HG03354 (cell line): ENCODE data around the gene POU3F3.

Experiments used
- ATAC-seq: cut with Tn5 transposase; IDR thresholded peaks from one replicate; pipeline ENCODE4 v1.9.1; 2021; ENCODE audit warnings: mild to moderate bottlenecking; ENCODE audit not compliant: unreplicated experiment, poor library complexity, severe bottlenecking

The POU3F3 gene

GRCh38 chr2:104858006-104858978 lies 4.4 kb downstream of the POU3F3 start:
- no peak for ATAC-seq

GRCh38 chr2:104859291-104859765 lies 5.4 kb downstream of the POU3F3 start:
- ATAC-seq = no peak

- ATAC-seq = no peak
These were observed 6.0 kb downstream of the POU3F3 start for GRCh38 chr2:104859766-104860450.

- no peak for ATAC-seq
These were observed 6.5 kb downstream of the POU3F3 start for GRCh38 chr2:104860451-104860790.

- no peak for ATAC-seq
These were observed 7.6 kb downstream of the POU3F3 start for GRCh38 chr2:104861351-104862057.

- ATAC-seq = no peak
These were observed 8.4 kb downstream of the POU3F3 start for GRCh38 chr2:104862058-104862941.

GRCh38 chr2:104863146-104863467 lies 9.2 kb downstream of the POU3F3 start:
- ATAC-seq = no peak

- ATAC-seq = no peak
These were observed 9.8 kb downstream of the POU3F3 start for GRCh38 chr2:104863468-104864279.

- no peak for ATAC-seq
These were observed 10.6 kb downstream of the POU3F3 start for GRCh38 chr2:104864280-104865095.

GRCh38 chr2:104865096-104865470 lies 11.2 kb downstream of the POU3F3 start:
- no peak for ATAC-seq

GRCh38 chr2:104866122-104866864 lies 12.4 kb downstream of the POU3F3 start:
- no peak for ATAC-seq

GRCh38 chr2:104866883-104867812 lies 13.2 kb downstream of the POU3F3 start:
- no peak for ATAC-seq

GRCh38 chr2:104867813-104868504 lies 14.0 kb downstream of the POU3F3 start:
- no peak for ATAC-seq

GRCh38 chr2:104868505-104868866 lies 14.6 kb downstream of the POU3F3 start:
- ATAC-seq = no peak

GRCh38 chr2:104870100-104870975 lies 16.4 kb downstream of the POU3F3 start:
- no peak for ATAC-seq
